PC-3 (cell line): ENCODE measurements around the gene SUGCT. TPM values are rescaled to one million over a fixed set of nuclear protein-coding genes. Genes with fewer than 3 reads are reported as not detected.

Source experiments
- ATAC-seq: fragments of 200-7000 bp; cut with Tn5 transposase; 2 replicates; pipeline ENCODE4 v1.9.1; 2020; ENCODE audit warnings: mild to moderate bottlenecking, moderate library complexity
- BruUV-seq: library from RNA; stranded (reverse); fragments of 400-500 nt; replicated peaks from 2 replicates; lab custom pipeline; 2021; lab: Mats Ljungman, UMichigan
- CTCF ChIA-PET: fragments of 300-600 bp; sonication (Branson Sonifier 250); formaldehyde crosslinking; loops from one replicate; lab custom pipeline; 2022; ENCODE audit warnings: antibody characterized with exemption; lab: Charles Lee
- POLR2A ChIA-PET: fragments of 300-600 bp; sonication (Branson Sonifier 250); formaldehyde crosslinking; loops from one replicate; lab custom pipeline; 2022; ENCODE audit warnings: antibody characterized with exemption; ENCODE audit not compliant: unreplicated experiment; lab: Charles Lee
- DNase-seq: peaks from one replicate; pipeline ENCODE4 v3.0.0-alpha.2; 2015
- H2AFZ ChIP-seq: fragments of 300-600 bp; sonication (generic); 2 replicates; pipeline ENCODE4 v1.6.0; 2016; ENCODE audit warnings: antibody characterized with exemption, low read length
- H3F3A ChIP-seq: fragments of 300-600 bp; sonication (generic); one replicate; pipeline ENCODE4 v1.6.0; 2017; ENCODE audit warnings: antibody characterized with exemption, low read length, control low read depth, mild to moderate bottlenecking; ENCODE audit not compliant: unreplicated experiment
- H3K27ac ChIP-seq: fragments of 300-600 bp; sonication (generic); 2 replicates; pipeline ENCODE4 v1.5.1; 2016; ENCODE audit warnings: mild to moderate bottlenecking, low read length
- H3K27me3 ChIP-seq: fragments of 300-600 bp; sonication (generic); 2 replicates; pipeline ENCODE4 v1.6.1; 2016; ENCODE audit warnings: low read length, mixed read lengths
- H3K36me3 ChIP-seq: fragments of 300-600 bp; sonication (generic); 2 replicates; pipeline ENCODE4 v1.6.1; 2016; ENCODE audit warnings: low read depth, mixed run types, low read length, mixed read lengths
- H3K4me1 ChIP-seq: fragments of 300-600 bp; sonication (generic); 2 replicates; pipeline ENCODE4 v1.5.1; 2016; ENCODE audit warnings: low read length; ENCODE audit not compliant: insufficient read depth
- H3K4me2 ChIP-seq: fragments of 300-600 bp; sonication (generic); 2 replicates; pipeline ENCODE4 v1.6.0; 2016; ENCODE audit warnings: low read length
- H3K4me3 ChIP-seq: fragments of 300-600 bp; sonication (generic); 2 replicates; pipeline ENCODE4 v1.5.1; 2016; ENCODE audit warnings: mild to moderate bottlenecking, low read length, mixed read lengths
- H3K79me2 ChIP-seq: fragments of 300-600 bp; sonication (generic); 2 replicates; pipeline ENCODE4 v1.6.1; 2017; ENCODE audit warnings: low read length, mixed read lengths
- H3K9ac ChIP-seq: fragments of 300-600 bp; sonication (generic); 2 replicates; pipeline ENCODE4 v1.6.0; 2016; ENCODE audit warnings: mild to moderate bottlenecking, low read length
- H3K9me2 ChIP-seq: fragments of 300-600 bp; sonication (generic); replicated peaks from 2 replicates; pipeline ENCODE4 v1.6.1; 2016; ENCODE audit warnings: mixed run types, low read length, mixed read lengths
- H3K9me3 ChIP-seq: fragments of 300-600 bp; sonication (generic); 2 replicates; pipeline ENCODE4 v1.6.1; 2016; ENCODE audit warnings: low read length, mixed read lengths
- H4K20me1 ChIP-seq: fragments of 300-600 bp; sonication (generic); 2 replicates; pipeline ENCODE4 v1.6.1; 2016; ENCODE audit warnings: low read length, mixed read lengths
- CTCF ChIP-seq: fragments of 300-600 bp; sonication (generic); conservative IDR thresholded peaks from 2 replicates; pipeline ENCODE4 v1.5.1; 2017; ENCODE audit warnings: antibody characterized with exemption, low read depth, mild to moderate bottlenecking, low read length
- EZH2 ChIP-seq: fragments of 300-600 bp; sonication (generic); IDR thresholded peaks from one replicate; pipeline ENCODE4 v1.6.1; 2017; ENCODE audit warnings: antibody characterized with exemption, mild to moderate bottlenecking, low read length; ENCODE audit not compliant: unreplicated experiment
- EZH2phosphoT487 ChIP-seq: fragments of 300-600 bp; sonication (generic); IDR thresholded peaks from 2 replicates; pipeline ENCODE4 v1.6.1; 2018; ENCODE audit warnings: mild to moderate bottlenecking, antibody characterized with exemption, low read length, borderline replicate concordance
- intact Hi-C: fragments of 100-400 bp; cut with micrococcal nuclease; formaldehyde crosslinking; loops from 2 replicates; pipeline ENCODE4 v1.9.0; 2023
- total RNA-seq: library from RNA; depleted of rRNA; stranded (reverse); fragments of >200 nt; gene quantifications from 2 replicates; pipeline ENCODE4 v1.2.3, GENCODE V29; 2014

SUGCT gene
- total RNA-seq, 1 experiment from 2014 or later = 2.9 TPM

- TF ChIP-seq EZH2 (no peak), EZH2phosphoT487 (no peak), CTCF (no peak)
- H3K36me3 ChIP-seq = no peaks in the 10 kb centered on the region
- H3K4me1 ChIP-seq = no peaks in the 10 kb centered on the region
- no peaks in the 10 kb centered on the region for H4K20me1 ChIP-seq
- DNase-seq (no peak), ATAC-seq (no peak)
- H3K9ac ChIP-seq = no peak overlapping the region
- ChIA-PET POLR2A (no interaction called here), CTCF (no interaction called here)
- H3K9me2 ChIP-seq = no peaks in the 10 kb centered on the region
- no TSS peak for BruUV-seq
- H3K4me2 ChIP-seq = no peak overlapping the region
- no peaks in the 10 kb centered on the region for H3K9me3 ChIP-seq
- no peak overlapping the region for H2AFZ ChIP-seq
- H3K79me2 ChIP-seq = no peaks in the 10 kb centered on the region
- H3K27me3 ChIP-seq = no peaks in the 10 kb centered on the region
- no peak overlapping the region for H3K4me3 ChIP-seq
- H3F3A ChIP-seq = no peaks in the 10 kb centered on the region
- intact Hi-C loops = no loop called here
- H3K27ac ChIP-seq = no peak overlapping the region
These were observed 598.8 kb downstream of the SUGCT start for GRCh38 chr7:40733578-40733977.

GRCh38 chr7:40739257-40739656, 604.5 kb downstream of the SUGCT start:
- TF ChIP-seq CTCF (no peak), EZH2phosphoT487 (no peak), EZH2 (no peak)
- H3K4me3 ChIP-seq = no peak overlapping the region
- intact Hi-C loops = no loop called here
- ChIA-PET CTCF (no interaction called here), POLR2A (no interaction called here)
- DNase-seq (no peak), ATAC-seq (no peak)
- no peak overlapping the region for H3K27ac ChIP-seq
- H3K9me2 ChIP-seq = no peaks in the 10 kb centered on the region
- H3K79me2 ChIP-seq = no peaks in the 10 kb centered on the region
- no peaks in the 10 kb centered on the region for H3K9me3 ChIP-seq
- BruUV-seq = no TSS peak
- H3K27me3 ChIP-seq = no peaks in the 10 kb centered on the region
- no peak overlapping the region for H3K9ac ChIP-seq
- H4K20me1 ChIP-seq = no peaks in the 10 kb centered on the region
- H2AFZ ChIP-seq = no peak overlapping the region
- H3F3A ChIP-seq = no peaks in the 10 kb centered on the region
- no peak overlapping the region for H3K4me2 ChIP-seq
- H3K4me1 ChIP-seq = no peaks in the 10 kb centered on the region
- H3K36me3 ChIP-seq = no peaks in the 10 kb centered on the region

GRCh38 chr7:40742270-40742669, 607.5 kb downstream of the SUGCT start:
- POLR2A ChIA-PET = no interaction called here
- BruUV-seq = no TSS peak
- H3K79me2 ChIP-seq = no peaks in the 10 kb centered on the region

More at GRCh38 chr7:40742270-40742669, 607.5 kb downstream of the SUGCT start:
- Histone ChIP-seq H3K27me3 (no peaks in the 10 kb centered on the region), H3K4me3 (no peak overlapping the region), H3K9ac (no peak overlapping the region), H3K4me2 (no peak overlapping the region), H3K27ac (no peak overlapping the region), H4K20me1 (no peaks in the 10 kb centered on the region), H3K4me1 (peaks cover 7% of the 10 kb centered on the region), H3K9me2 (no peaks in the 10 kb centered on the region), H2AFZ (no peak overlapping the region), H3F3A (no peaks in the 10 kb centered on the region), H3K9me3 (no peaks in the 10 kb centered on the region), H3K36me3 (no peaks in the 10 kb centered on the region)
- CTCF ChIA-PET = no interaction called here
- no peak for DNase-seq
- TF ChIP-seq EZH2phosphoT487 (no peak), CTCF (no peak), EZH2 (no peak)
- no peak for ATAC-seq
- intact Hi-C loops = no loop called here
